HG03565 (cell line): ENCODE data around the gene BRD2.
A peak's percentile ranks its signal among the peaks of the same experiment; 100 is the strongest.

Experiments
- ATAC-seq: cut with Tn5 transposase; IDR thresholded peaks from one replicate; pipeline ENCODE4 v1.9.1; 2021; ENCODE audit warnings: mild to moderate bottlenecking, moderate library complexity; ENCODE audit not compliant: unreplicated experiment

Gene BRD2

GRCh38 chr6:33023536-33023935, 55.1 kb downstream of the BRD2 start:
- no peak for ATAC-seq

GRCh38 chr6:33024521-33024920, 56.1 kb downstream of the BRD2 start:
- ATAC-seq, result no peak

DNA sequence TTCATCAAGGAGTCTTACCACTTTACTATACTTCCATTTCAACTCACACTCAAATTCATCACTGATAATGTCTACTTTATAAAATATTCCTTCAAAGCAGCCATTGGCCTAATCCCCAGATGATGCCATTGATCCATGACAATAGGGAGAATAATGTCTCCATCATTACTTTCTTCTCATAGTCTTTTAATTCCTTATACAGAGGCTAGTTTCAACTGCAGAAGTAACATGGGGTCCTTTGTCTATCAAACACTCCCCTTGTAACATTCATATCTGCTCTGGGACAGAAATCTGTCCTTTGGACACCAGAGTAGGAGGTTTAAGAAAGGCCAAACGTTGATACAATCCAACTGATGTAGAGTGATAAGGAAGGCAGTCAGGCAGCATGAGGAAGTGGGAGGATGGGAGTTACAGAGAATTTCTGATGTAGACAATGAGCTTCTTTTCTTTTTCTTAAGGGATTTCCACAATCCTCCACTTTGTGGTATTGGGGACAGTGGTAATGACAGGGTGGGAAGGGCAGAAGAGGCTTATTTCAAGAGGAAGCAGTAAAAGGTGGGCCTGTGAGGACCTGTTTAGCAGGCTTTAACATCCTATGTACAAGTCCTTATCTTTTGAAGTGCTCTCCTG, 59.9 kb downstream of the BRD2 start:
- no peak for ATAC-seq

- ATAC-seq, result peak; percentile 67
Measured at GRCh38 chr6:33029328-33030184, 61.2 kb downstream of the BRD2 start.

DNA sequence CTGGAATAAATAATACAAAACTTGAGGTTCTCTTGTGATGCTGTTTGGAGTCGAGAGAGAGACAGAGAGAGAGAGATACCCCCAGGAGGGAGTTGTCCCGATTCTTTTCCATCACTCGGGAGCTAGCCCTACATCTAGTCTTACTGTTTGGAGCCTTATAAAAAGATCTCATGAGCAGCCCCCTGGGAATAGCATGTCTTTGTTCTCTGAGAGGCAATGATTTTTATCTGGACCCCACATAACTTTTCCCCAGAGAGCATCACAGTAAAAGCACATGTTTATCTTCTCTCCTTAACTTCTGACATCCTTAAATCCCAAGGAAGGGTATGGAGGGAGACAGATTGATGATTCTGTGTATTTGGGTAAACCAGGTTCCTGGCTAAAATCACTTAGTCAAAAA, 61.9 kb downstream of the BRD2 start:
- no peak for ATAC-seq
